ENCODE data around the gene HCRT.

GRCh38 chr17:42188749-42189650 is 3.7 kb upstream of the HCRT start:
- no peak for TF ChIP-seq CTCF (IDR thresholded peaks at IDR 0.05)
- TF ChIP-seq POLR2A (IDR thresholded peaks at IDR 0.05) = no peak
